K562 (cell line): ENCODE measurements around the gene RCOR1. TPM values are rescaled to one million over a fixed set of nuclear protein-coding genes. Genes with fewer than 3 reads are reported as not detected.
A peak's percentile ranks its signal among the peaks of the same experiment; 100 is the strongest.

Source experiments
- AFF4 ChIP-seq: sonication (generic); formaldehyde crosslinking; IDR thresholded peaks from 2 replicates; pipeline ENCODE4 v1.8.0; 2023; ENCODE audit warnings: mild to moderate bottlenecking, missing genetic modification reagents
- ATF3 ChIP-seq, 2 experiments: fragments of 450-650 bp in 1 of 2; sonication (generic) in 1 of 2; formaldehyde crosslinking in 1 of 2; IDR thresholded peaks in 1 of 2; conservative IDR thresholded peaks in 1 of 2; 2 replicates each; pipeline versions ENCODE4 v1.6.1 to v1.8.1; 2016 to 2023; ENCODE audit warnings: mild to moderate bottlenecking in 2 of 2, moderate library complexity in 2 of 2, inconsistent platforms in 1 of 2, missing genetic modification reagents in 1 of 2
- CEBPB ChIP-seq: fragments of 450-650 bp; IDR thresholded peaks from 2 replicates; pipeline ENCODE4 v1.6.1; 2016; ENCODE audit warnings: missing genetic modification characterization, missing compliant biosample characterization
- CREBBP ChIP-seq: IDR thresholded peaks from one replicate; pipeline ENCODE4 v1.6.1; 2012; ENCODE audit warnings: low read depth, mild to moderate bottlenecking, control low read depth, inconsistent platforms, low read length
- ETV5 ChIP-seq: sonication (generic); formaldehyde crosslinking; IDR thresholded peaks from 2 replicates; pipeline ENCODE4 v1.4.0; 2020; ENCODE audit warnings: low read depth, mild to moderate bottlenecking, missing genetic modification reagents
- EZH2 ChIP-seq: IDR thresholded peaks from 2 replicates; pipeline ENCODE4 v1.6.1; 2012; ENCODE audit warnings: low read depth, mild to moderate bottlenecking, inconsistent platforms, low read length, borderline replicate concordance
- HMGXB4 ChIP-seq: sonication (generic); formaldehyde crosslinking; IDR thresholded peaks from 2 replicates; pipeline ENCODE4 v1.8.1; 2023; ENCODE audit warnings: mild to moderate bottlenecking, missing genetic modification reagents
- HOMEZ ChIP-seq: fragments of 250-450 bp; sonication (Bioruptor Pico); IDR thresholded peaks from 2 replicates; pipeline ENCODE4 v1.4.0; 2020; ENCODE audit warnings: mild to moderate bottlenecking, moderate library complexity
- KLF13 ChIP-seq: fragments of 450-650 bp; IDR thresholded peaks from 2 replicates; pipeline ENCODE4 v1.6.1; 2016; ENCODE audit warnings: missing genetic modification characterization, low read depth, mild to moderate bottlenecking, missing compliant biosample characterization, moderate library complexity, borderline replicate concordance
- MCM3 ChIP-seq: fragments of 450-650 bp; IDR thresholded peaks from 2 replicates; pipeline ENCODE4 v1.6.1; 2016
- ZBTB34 ChIP-seq: fragments of 250-450 bp; sonication (Bioruptor Pico); IDR thresholded peaks from 2 replicates; pipeline ENCODE4 v1.8.0; 2021; ENCODE audit warnings: mild to moderate bottlenecking, moderate library complexity
- ZNF655 ChIP-seq: fragments of 250-450 bp; sonication (Bioruptor Pico); IDR thresholded peaks from 2 replicates; pipeline ENCODE4 v1.5.0; 2021
- polyA plus RNA-seq, 8 experiments: library from polyadenylated mRNA; depleted of rRNA in 4 of 8; stranded (reverse) in 5 of 8; unstranded in 3 of 8; fragments of >200 nt; fragmentation: Nextera tagmentation in 2 of 8; fragmentation: Illumina TruSeq in 1 of 8; extraction: Ambion mirVana in 2 of 8; extraction: Trizol in 1 of 8; gene quantifications; 2 replicates each; pipeline versions ENCODE4 v1.2.1 to v1.2.3, GENCODE V29; 2011 to 2014; ENCODE audit warnings: inconsistent platforms in 1 of 8, missing spikeins in 1 of 8
- total RNA-seq, 7 experiments: library from RNA; depleted of rRNA in 6 of 7; stranded (reverse); fragments of >200 nt in 6 of 7; fragmentation: Illumina TruSeq in 2 of 7; extraction: Trizol in 2 of 7; gene quantifications; 2 replicates each; pipeline versions ENCODE4 v1.2.1 to v1.2.3, GENCODE V29; 2011 to 2021; ENCODE audit warnings: low replicate concordance in 1 of 7

The RCOR1 gene
- total and polyA plus RNA-seq, 9 of the 15 experiments (the other 6 are each of a cell fraction or from before 2014, with no cell fraction given), result 8.5 to 47.9 (median 20.9) TPM

GRCh38 chr14:102776761-102777710, 184.6 kb downstream of the RCOR1 start, which contains the start of gene TRAF3 (continued):
- TF ChIP-seq ATF3 (IDR thresholded peaks at IDR 0.05) (peak; percentile 37; the same call in 1 of the 2 replicates), ATF3 (CRISPR knock-in tag; conservative IDR thresholded peaks at IDR 0.05) (no peak), EZH2 (no peak), HMGXB4 (CRISPR knock-in tag) (no peak), ZBTB34 (CRISPR knock-in tag) (no peak), CEBPB (tag) (no peak), MCM3 (no peak), ZNF655 (no peak), CREBBP (no peak), AFF4 (CRISPR knock-in tag) (no peak), KLF13 (tag) (no peak), HOMEZ (CRISPR knock-in tag) (no peak), ETV5 (CRISPR knock-in tag) (no peak)
